Transverse colon (tissue), 4 donors: ENCODE data around the gene LAMA2.

ENCODE experiments used
- EP300 ChIP-seq: sonication (generic); formaldehyde crosslinking; IDR thresholded peaks from one replicate; pipeline ENCODE4 v1.6.1; 2017; ENCODE audit warnings: antibody characterized with exemption, low read depth
- POLR2A ChIP-seq: fragments of 450-650 bp; IDR thresholded peaks from one replicate; pipeline ENCODE4 v1.6.1; 2016; ENCODE audit warnings: antibody characterized with exemption, mild to moderate bottlenecking, moderate library complexity
- POLR2AphosphoS5 ChIP-seq, 3 donors: sonication (generic); formaldehyde crosslinking; IDR thresholded peaks; one replicate each; pipeline ENCODE4 v1.6.1; 2016; ENCODE audit warnings: antibody characterized with exemption in 3 of 3
- TF ChIP-seq, protein P1 (sequence below), 5 experiments: fragments of 200-600 bp in 3 of 5; fragments of 450-650 bp in 2 of 5; sonication (generic) in 3 of 5; IDR thresholded peaks; 1 replicate in 2 of 5; 2 replicates in 3 of 5; pipeline ENCODE4 v1.5.1; 2016 to 2017; ENCODE audit warnings: antibody characterized with exemption in 5 of 5, inconsistent platforms in 3 of 5, mild to moderate bottlenecking in 2 of 5, moderate library complexity in 1 of 5

DNA sequence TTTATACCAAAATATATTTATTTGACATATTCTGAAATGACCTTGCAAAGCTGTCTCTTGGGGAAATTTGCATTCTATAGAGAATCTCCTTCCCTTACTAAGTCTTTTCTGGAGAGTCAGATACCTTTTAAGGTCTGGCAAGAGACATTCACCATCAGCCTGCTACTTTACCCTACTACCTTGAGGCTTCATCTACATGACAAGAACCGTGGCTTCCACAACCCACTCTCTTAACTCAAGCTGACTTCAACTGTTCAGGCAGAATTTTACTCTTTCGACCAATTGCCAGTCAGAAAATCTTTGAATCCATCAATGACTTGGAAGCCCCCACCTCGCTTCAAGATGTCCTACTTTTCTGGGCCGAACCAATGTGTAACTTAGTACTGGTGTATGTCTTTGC is 314.2 kb downstream of the LAMA2 start:
- TF ChIP-seq, protein P1, sequence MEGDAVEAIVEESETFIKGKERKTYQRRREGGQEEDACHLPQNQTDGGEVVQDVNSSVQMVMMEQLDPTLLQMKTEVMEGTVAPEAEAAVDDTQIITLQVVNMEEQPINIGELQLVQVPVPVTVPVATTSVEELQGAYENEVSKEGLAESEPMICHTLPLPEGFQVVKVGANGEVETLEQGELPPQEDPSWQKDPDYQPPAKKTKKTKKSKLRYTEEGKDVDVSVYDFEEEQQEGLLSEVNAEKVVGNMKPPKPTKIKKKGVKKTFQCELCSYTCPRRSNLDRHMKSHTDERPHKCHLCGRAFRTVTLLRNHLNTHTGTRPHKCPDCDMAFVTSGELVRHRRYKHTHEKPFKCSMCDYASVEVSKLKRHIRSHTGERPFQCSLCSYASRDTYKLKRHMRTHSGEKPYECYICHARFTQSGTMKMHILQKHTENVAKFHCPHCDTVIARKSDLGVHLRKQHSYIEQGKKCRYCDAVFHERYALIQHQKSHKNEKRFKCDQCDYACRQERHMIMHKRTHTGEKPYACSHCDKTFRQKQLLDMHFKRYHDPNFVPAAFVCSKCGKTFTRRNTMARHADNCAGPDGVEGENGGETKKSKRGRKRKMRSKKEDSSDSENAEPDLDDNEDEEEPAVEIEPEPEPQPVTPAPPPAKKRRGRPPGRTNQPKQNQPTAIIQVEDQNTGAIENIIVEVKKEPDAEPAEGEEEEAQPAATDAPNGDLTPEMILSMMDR (IDR thresholded peaks at IDR 0.05), result no peak
- TF ChIP-seq POLR2AphosphoS5 (IDR thresholded peaks at IDR 0.05) (no peak), POLR2A (no peak), EP300 (no peak)
